Fibroblast of skin of left biceps (primary cell): ENCODE measurements around the gene ITPR2.
"Not testable (repeated sequence)": the region's sequence is repeated elsewhere in the genome, so short reads cannot be mapped to it uniquely, and the experiment has no call there.

ENCODE experiments used
- DNase-seq, 2 experiments: peaks; one replicate each; pipeline ENCODE4 v3.0.0-alpha.2; 2013; ENCODE audit warnings: low read depth in 2 of 2

The ITPR2 gene

GRCh38 chr12:26786865-26787514 lies 46.0 kb downstream of the ITPR2 start:
- DNase-seq = peak in 1 of 2 experiments; percentile 36

GRCh38 chr12:26786491-26786864 lies 46.5 kb downstream of the ITPR2 start:
- no peak for DNase-seq

GRCh38 chr12:26783816-26784379 lies 49.1 kb downstream of the ITPR2 start:
- DNase-seq = not testable (repeated sequence)

- no peak for DNase-seq
These were observed 49.9 kb downstream of the ITPR2 start for GRCh38 chr12:26783131-26783526.

GRCh38 chr12:26782372-26783130 lies 50.4 kb downstream of the ITPR2 start:
- no peak for DNase-seq

- not testable (repeated sequence) for DNase-seq
These were observed 52.3 kb downstream of the ITPR2 start for GRCh38 chr12:26780656-26781055.

- DNase-seq = not testable (repeated sequence)
These were observed 54.7 kb downstream of the ITPR2 start for GRCh38 chr12:26778173-26778775.

GRCh38 chr12:26777236-26777635 lies 55.8 kb downstream of the ITPR2 start:
- DNase-seq = no peak

- DNase-seq = not testable (repeated sequence)
These were observed 57.0 kb downstream of the ITPR2 start for GRCh38 chr12:26775991-26776390.

- DNase-seq = no peak
These were observed 59.5 kb downstream of the ITPR2 start for GRCh38 chr12:26773313-26774104.

- no peak for DNase-seq
These were observed 61.1 kb downstream of the ITPR2 start for GRCh38 chr12:26771861-26772260.

GRCh38 chr12:26770239-26771070 lies 62.5 kb downstream of the ITPR2 start:
- DNase-seq = no peak

GRCh38 chr12:26769611-26770010 lies 63.4 kb downstream of the ITPR2 start:
- DNase-seq = no peak

- DNase-seq = no peak
These were observed 64.1 kb downstream of the ITPR2 start for GRCh38 chr12:26768611-26769603.

GRCh38 chr12:26767865-26768264 lies 65.1 kb downstream of the ITPR2 start:
- DNase-seq = no peak

GRCh38 chr12:26767116-26767515 lies 65.9 kb downstream of the ITPR2 start:
- DNase-seq = no peak

GRCh38 chr12:26762186-26762585 lies 70.8 kb downstream of the ITPR2 start:
- DNase-seq = no peak

GRCh38 chr12:26761775-26762174 lies 71.2 kb downstream of the ITPR2 start:
- no peak for DNase-seq

GRCh38 chr12:26760657-26761293 lies 72.2 kb downstream of the ITPR2 start:
- DNase-seq = no peak
